ENCODE data around the gene OPN4.
"Not testable (repeated sequence)": the region's sequence is repeated elsewhere in the genome, so short reads cannot be mapped to it uniquely, and the experiment has no call there.

The OPN4 gene

GRCh38 chr10:86642021-86642420 lies 12.3 kb upstream of the OPN4 start:
- peaks cover 9% of the 10 kb centered on the region for H3K9me3 Mint-ChIP-seq
- DNase-seq (ENCODE audit: low spot score): no peak
- peaks cover 2% of the 10 kb centered on the region for H3K36me3 Mint-ChIP-seq (ENCODE audit: low read depth)
- H3K4me1 Mint-ChIP-seq (ENCODE audit: low read depth): peaks cover 14% of the 10 kb centered on the region
- no peak overlapping the region for H3K27ac Mint-ChIP-seq
- H3K4me3 Mint-ChIP-seq: no peak overlapping the region
- peaks cover 28% of the 10 kb centered on the region for H3K27me3 Mint-ChIP-seq (ENCODE audit: low read depth)

- Mint-ChIP-seq H3K4me1 (ENCODE audit: low read depth) (peaks cover 14% of the 10 kb centered on the region), H3K27me3 (ENCODE audit: low read depth) (peaks cover 24% of the 10 kb centered on the region), H3K4me3 (peak overlapping the region; percentile 7), H3K36me3 (ENCODE audit: low read depth) (peaks cover 2% of the 10 kb centered on the region), H3K27ac (no peak overlapping the region), H3K9me3 (peaks cover 9% of the 10 kb centered on the region)
- DNase-seq (ENCODE audit: low spot score): no peak
Observed at GRCh38 chr10:86642499-86642898, 11.8 kb upstream of the OPN4 start.

GRCh38 chr10:86644152-86644793 lies 10.1 kb upstream of the OPN4 start:
- peaks cover 14% of the 10 kb centered on the region for H3K4me1 Mint-ChIP-seq (ENCODE audit: low read depth)
- no peak for DNase-seq (ENCODE audit: low spot score)
- H3K27ac Mint-ChIP-seq: no peak overlapping the region

GRCh38 chr10:86644794-86645445 lies 9.4 kb upstream of the OPN4 start:
- H3K27ac Mint-ChIP-seq: peak overlapping the region; percentile 7
- no peak overlapping the region for H3K4me3 Mint-ChIP-seq
- no peak for DNase-seq (ENCODE audit: low spot score)
- H3K27me3 Mint-ChIP-seq (ENCODE audit: low read depth): peaks cover 12% of the 10 kb centered on the region
- peaks cover 2% of the 10 kb centered on the region for H3K36me3 Mint-ChIP-seq (ENCODE audit: low read depth)
- H3K4me1 Mint-ChIP-seq (ENCODE audit: low read depth): peaks cover 14% of the 10 kb centered on the region
- peaks cover 9% of the 10 kb centered on the region for H3K9me3 Mint-ChIP-seq

More at GRCh38 chr10:86644152-86644793, 10.1 kb upstream of the OPN4 start:
- Mint-ChIP-seq H3K4me3 (no peak overlapping the region), H3K9me3 (peaks cover 9% of the 10 kb centered on the region), H3K27me3 (ENCODE audit: low read depth) (peaks cover 14% of the 10 kb centered on the region), H3K36me3 (ENCODE audit: low read depth) (peaks cover 2% of the 10 kb centered on the region)

GRCh38 chr10:86645621-86646165 lies 8.7 kb upstream of the OPN4 start:
- H3K27ac Mint-ChIP-seq; H3K4me3 Mint-ChIP-seq; DNase-seq (ENCODE audit: low spot score); H3K27me3 Mint-ChIP-seq (ENCODE audit: low read depth); H3K9me3 Mint-ChIP-seq; H3K36me3 Mint-ChIP-seq (ENCODE audit: low read depth): not testable (repeated sequence)
- H3K4me1 Mint-ChIP-seq (ENCODE audit: low read depth): peaks cover 14% of the 10 kb centered on the region

GRCh38 chr10:86646532-86646931 lies 7.8 kb upstream of the OPN4 start:
- DNase-seq (ENCODE audit: low spot score): no peak
- Mint-ChIP-seq H3K4me1 (ENCODE audit: low read depth) (peaks cover 14% of the 10 kb centered on the region), H3K27me3 (ENCODE audit: low read depth) (peaks cover 5% of the 10 kb centered on the region), H3K27ac (no peak overlapping the region), H3K36me3 (ENCODE audit: low read depth) (peaks cover 2% of the 10 kb centered on the region), H3K9me3 (peaks cover 6% of the 10 kb centered on the region), H3K4me3 (no peak overlapping the region)

GRCh38 chr10:86646933-86647332 lies 7.4 kb upstream of the OPN4 start:
- Mint-ChIP-seq H3K27me3 (ENCODE audit: low read depth) (peaks cover 1% of the 10 kb centered on the region), H3K9me3 (peaks cover 2% of the 10 kb centered on the region)

GRCh38 chr10:86647773-86648703 lies 6.3 kb upstream of the OPN4 start:
- H3K4me3 Mint-ChIP-seq: no peak overlapping the region
- no peaks in the 10 kb centered on the region for H3K9me3 Mint-ChIP-seq
- DNase-seq (ENCODE audit: low spot score): no peak

More at GRCh38 chr10:86646933-86647332, 7.4 kb upstream of the OPN4 start:
- Mint-ChIP-seq H3K36me3 (ENCODE audit: low read depth) (no peaks in the 10 kb centered on the region), H3K4me1 (ENCODE audit: low read depth) (peaks cover 14% of the 10 kb centered on the region), H3K27ac (no peak overlapping the region), H3K4me3 (no peak overlapping the region)
- no peak for DNase-seq (ENCODE audit: low spot score)

GRCh38 chr10:86648704-86649427 lies 5.5 kb upstream of the OPN4 start:
- H3K36me3 Mint-ChIP-seq (ENCODE audit: low read depth): no peaks in the 10 kb centered on the region
- no peaks in the 10 kb centered on the region for H3K9me3 Mint-ChIP-seq
- peaks cover 3% of the 10 kb centered on the region for H3K4me1 Mint-ChIP-seq (ENCODE audit: low read depth)
- no peak overlapping the region for H3K4me3 Mint-ChIP-seq
- DNase-seq (ENCODE audit: low spot score): no peak
- no peaks in the 10 kb centered on the region for H3K27me3 Mint-ChIP-seq (ENCODE audit: low read depth)
- no peak overlapping the region for H3K27ac Mint-ChIP-seq

More at GRCh38 chr10:86647773-86648703, 6.3 kb upstream of the OPN4 start:
- Mint-ChIP-seq H3K27me3 (ENCODE audit: low read depth) (no peaks in the 10 kb centered on the region), H3K36me3 (ENCODE audit: low read depth) (no peaks in the 10 kb centered on the region), H3K4me1 (ENCODE audit: low read depth) (peaks cover 11% of the 10 kb centered on the region), H3K27ac (no peak overlapping the region)

GRCh38 chr10:86649471-86650150 lies 4.7 kb upstream of the OPN4 start:
- H3K36me3 Mint-ChIP-seq (ENCODE audit: low read depth): no peaks in the 10 kb centered on the region
- H3K9me3 Mint-ChIP-seq: no peaks in the 10 kb centered on the region
- H3K27ac Mint-ChIP-seq: no peak overlapping the region
- no peak for DNase-seq (ENCODE audit: low spot score)
- H3K27me3 Mint-ChIP-seq (ENCODE audit: low read depth): no peaks in the 10 kb centered on the region
- H3K4me3 Mint-ChIP-seq: no peak overlapping the region
- H3K4me1 Mint-ChIP-seq (ENCODE audit: low read depth): no peaks in the 10 kb centered on the region

GRCh38 chr10:86650151-86650550 lies 4.2 kb upstream of the OPN4 start:
- no peak overlapping the region for H3K27ac Mint-ChIP-seq
- H3K36me3 Mint-ChIP-seq (ENCODE audit: low read depth): no peaks in the 10 kb centered on the region
- H3K4me3 Mint-ChIP-seq: no peak overlapping the region
- DNase-seq (ENCODE audit: low spot score): no peak
- H3K9me3 Mint-ChIP-seq: no peaks in the 10 kb centered on the region
- H3K27me3 Mint-ChIP-seq (ENCODE audit: low read depth): no peaks in the 10 kb centered on the region
- H3K4me1 Mint-ChIP-seq (ENCODE audit: low read depth): no peaks in the 10 kb centered on the region

GRCh38 chr10:86651021-86651471 lies 3.3 kb upstream of the OPN4 start:
- DNase-seq (ENCODE audit: low spot score): no peak
- no peaks in the 10 kb centered on the region for H3K36me3 Mint-ChIP-seq (ENCODE audit: low read depth)

More at GRCh38 chr10:86651021-86651471, 3.3 kb upstream of the OPN4 start:
- H3K4me3 Mint-ChIP-seq: no peak overlapping the region
- H3K9me3 Mint-ChIP-seq: no peaks in the 10 kb centered on the region
- H3K27ac Mint-ChIP-seq: no peak overlapping the region
- no peaks in the 10 kb centered on the region for H3K27me3 Mint-ChIP-seq (ENCODE audit: low read depth)
- no peaks in the 10 kb centered on the region for H3K4me1 Mint-ChIP-seq (ENCODE audit: low read depth)
